A673 (cell line): ENCODE results near the gene ELP4. TPM values are rescaled to one million over a fixed set of nuclear protein-coding genes. Genes with fewer than 3 reads are reported as not detected.

Experiments
- BruUV-seq: library from RNA; stranded (reverse); fragments of 400-500 nt; replicated peaks from 2 replicates; lab custom pipeline; 2021; lab: Mats Ljungman, UMichigan
- CTCF ChIA-PET: fragments of 300-600 bp; sonication (Branson Sonifier 250); formaldehyde crosslinking; loops from one replicate; lab custom pipeline; 2022; ENCODE audit warnings: antibody characterized with exemption; lab: Charles Lee
- POLR2A ChIA-PET: fragments of 300-600 bp; sonication (Branson Sonifier 250); formaldehyde crosslinking; loops from one replicate; lab custom pipeline; 2022; ENCODE audit warnings: antibody characterized with exemption; ENCODE audit not compliant: low non-redundant PET; lab: Charles Lee
- DNase-seq: peaks from one replicate; pipeline ENCODE4 v3.0.0-alpha.2; 2015; ENCODE audit warnings: low spot score
- H3K27ac ChIP-seq: fragments of 200-600 bp; sonication (generic); 2 replicates; pipeline ENCODE4 v1.5.1; 2016; ENCODE audit warnings: mixed run types, low read depth, mild to moderate bottlenecking, mixed read lengths, antibody characterized with exemption, low read length; ENCODE audit not compliant: poor library complexity, severe bottlenecking
- H3K27me3 ChIP-seq: fragments of 200-600 bp; sonication (generic); replicated peaks from 2 replicates; pipeline ENCODE4 v1.6.1; 2017; ENCODE audit warnings: mixed run types, low read depth, mild to moderate bottlenecking, mixed read lengths, antibody characterized with exemption, low read length; ENCODE audit not compliant: insufficient read depth, poor library complexity
- H3K36me3 ChIP-seq: fragments of 200-600 bp; sonication (generic); 2 replicates; pipeline ENCODE4 v1.6.1; 2016; ENCODE audit warnings: mixed run types, mild to moderate bottlenecking, mixed read lengths, antibody characterized with exemption, low read length; ENCODE audit not compliant: insufficient read depth, poor library complexity, severe bottlenecking
- H3K4me1 ChIP-seq: fragments of 200-600 bp; sonication (generic); 2 replicates; pipeline ENCODE4 v1.6.1; 2017; ENCODE audit warnings: mixed run types, mild to moderate bottlenecking, mixed read lengths, antibody characterized with exemption, low read length; ENCODE audit not compliant: insufficient read depth, poor library complexity, severe bottlenecking
- H3K4me3 ChIP-seq: fragments of 200-600 bp; sonication (generic); 2 replicates; pipeline ENCODE4 v1.5.1; 2016; ENCODE audit warnings: low read depth, mixed run types, mild to moderate bottlenecking, mixed read lengths, low read length; ENCODE audit not compliant: poor library complexity, severe bottlenecking
- H3K9me3 ChIP-seq: fragments of 200-600 bp; sonication (generic); 2 replicates; pipeline ENCODE4 v1.6.1; 2016; ENCODE audit warnings: mixed run types, low read depth, mild to moderate bottlenecking, mixed read lengths, antibody characterized with exemption, low read length; ENCODE audit not compliant: poor library complexity, severe bottlenecking
- CTCF ChIP-seq: fragments of 300-800, 200-600 bp; sonication (generic); conservative IDR thresholded peaks from 2 replicates; pipeline ENCODE4 v1.5.1; 2017; ENCODE audit warnings: low read depth, mild to moderate bottlenecking, antibody characterized with exemption, low read length, moderate library complexity, mixed read lengths
- EZH2 ChIP-seq: fragments of 200-600 bp; sonication (generic); IDR thresholded peaks from 2 replicates; pipeline ENCODE4 v1.6.1; 2017; ENCODE audit warnings: borderline replicate concordance, low read depth, mild to moderate bottlenecking, mixed read lengths, antibody characterized with exemption, low read length; ENCODE audit not compliant: poor library complexity, severe bottlenecking
- intact Hi-C: fragments of 100-400 bp; cut with micrococcal nuclease; formaldehyde crosslinking; loops from one replicate; pipeline ENCODE4 v1.10.0; 2022; ENCODE audit not compliant: unreplicated experiment
- total RNA-seq: library from RNA; stranded (reverse); gene quantifications from 2 replicates; pipeline ENCODE4 v1.2.3, GENCODE V29; 2021

Gene ELP4
- total RNA-seq, 1 experiment from 2014 or later, result 49.4 TPM

GRCh38 chr11:31542862-31543261 lies 33.3 kb downstream of the ELP4 start:
- ChIA-PET POLR2A (no interaction called here), CTCF (no interaction called here)
- Histone ChIP-seq H3K36me3 (peaks cover 32% of the 10 kb centered on the region), H3K4me1 (no peaks in the 10 kb centered on the region), H3K27me3 (no peaks in the 10 kb centered on the region), H3K9me3 (peaks cover 9% of the 10 kb centered on the region), H3K4me3 (no peak overlapping the region), H3K27ac (no peak overlapping the region)
- intact Hi-C loops, result no loop called here
- no peak for TF ChIP-seq CTCF
- no peak for TF ChIP-seq EZH2
- no TSS peak for BruUV-seq
- DNase-seq, result no peak

- H3K9me3 ChIP-seq, result peaks cover 6% of the 10 kb centered on the region
- ChIA-PET POLR2A (no interaction called here), CTCF (no interaction called here)
- H3K4me1 ChIP-seq, result peaks cover 20% of the 10 kb centered on the region
- no peak for TF ChIP-seq CTCF
- TF ChIP-seq EZH2, result no peak
- no peak for DNase-seq
- H3K27me3 ChIP-seq, result no peaks in the 10 kb centered on the region
- H3K27ac ChIP-seq, result no peak overlapping the region
- H3K36me3 ChIP-seq, result no peaks in the 10 kb centered on the region
- no peak overlapping the region for H3K4me3 ChIP-seq
- no TSS peak for BruUV-seq
- intact Hi-C loops, result no loop called here
Observed at GRCh38 chr11:31555938-31556337, 46.4 kb downstream of the ELP4 start.

DNA sequence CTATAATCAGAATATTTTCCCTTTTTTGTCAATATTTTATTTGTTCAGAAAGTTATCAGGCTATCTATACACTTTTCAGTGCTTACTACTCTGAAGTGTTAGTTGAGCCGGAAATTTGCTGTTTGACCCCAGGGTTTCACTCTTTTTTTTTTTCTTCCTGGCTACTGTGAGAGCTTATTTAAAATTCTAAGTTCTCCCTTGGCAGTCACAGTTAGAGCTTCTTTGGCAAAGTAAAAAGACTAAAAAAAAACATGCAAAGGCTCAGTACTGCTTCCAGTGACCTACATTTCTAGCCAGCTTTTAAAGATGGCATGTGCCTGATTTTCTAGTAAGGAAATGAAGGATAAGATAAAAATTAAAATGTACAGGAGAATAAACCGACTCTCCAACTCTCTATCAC lies 48.4 kb downstream of the ELP4 start:
- no peak for DNase-seq

More for the DNA sequence above, 48.4 kb downstream of the ELP4 start:
- BruUV-seq, result no TSS peak
- Histone ChIP-seq H3K36me3 (no peaks in the 10 kb centered on the region), H3K4me3 (no peak overlapping the region), H3K27me3 (no peaks in the 10 kb centered on the region), H3K27ac (no peak overlapping the region), H3K9me3 (peaks cover 6% of the 10 kb centered on the region), H3K4me1 (peaks cover 15% of the 10 kb centered on the region)
- ChIA-PET CTCF (interaction anchor here (0.6 kb wide), 1 partner anchor 767 kb away, joined by 5 read pairs; no protein-coding TSS in a partner anchor), POLR2A (no interaction called here)
- intact Hi-C loops, result no loop called here
- TF ChIP-seq CTCF, result no peak
- no peak for TF ChIP-seq EZH2
